GM19467 (cell line): ENCODE measurements around the gene TPSAB1.
"Not testable (repeated sequence)": the region's sequence is repeated elsewhere in the genome, so short reads cannot be mapped to it uniquely, and the experiment has no call there.

Experiments used
- ATAC-seq: cut with Tn5 transposase; IDR thresholded peaks from one replicate; pipeline ENCODE4 v1.9.1; 2021; ENCODE audit warnings: mild to moderate bottlenecking, moderate library complexity; ENCODE audit not compliant: unreplicated experiment

The TPSAB1 gene

DNA sequence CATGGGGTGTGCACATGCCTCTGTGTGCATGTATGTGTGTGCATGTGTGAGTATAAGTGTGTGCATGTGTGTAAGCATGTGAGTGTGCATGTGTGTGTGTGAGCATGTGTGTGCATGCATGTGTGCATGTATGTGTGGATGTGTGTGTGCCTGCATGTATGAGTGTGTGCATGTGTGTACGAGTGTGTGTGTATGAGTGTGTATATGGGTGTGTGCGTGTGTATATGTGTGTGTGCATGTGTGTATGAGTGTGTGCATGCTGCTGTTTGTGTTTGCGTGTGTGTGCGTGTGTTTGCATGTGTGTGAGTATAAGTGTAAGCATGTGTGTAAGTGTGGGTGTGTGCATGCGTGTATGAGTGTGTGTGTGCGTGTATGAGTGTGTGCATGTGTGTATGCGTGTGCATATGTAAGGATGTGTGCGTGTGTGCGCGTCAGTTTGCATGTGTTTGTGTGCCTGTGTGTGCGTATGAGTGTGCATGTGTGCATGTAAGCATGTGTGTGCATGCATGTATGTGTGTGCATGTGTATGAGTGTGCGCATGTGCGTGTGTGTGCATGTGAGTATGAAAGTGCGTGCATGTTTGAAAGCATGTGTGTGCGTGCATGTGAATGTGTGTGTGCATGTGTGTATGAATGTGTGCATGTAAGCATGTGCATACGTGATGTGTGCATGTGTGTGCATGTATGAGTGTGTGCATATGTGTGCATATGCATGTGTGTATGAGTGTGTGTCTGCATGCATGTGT, 24.0 kb downstream of the TPSAB1 start:
- ATAC-seq, result no peak

DNA sequence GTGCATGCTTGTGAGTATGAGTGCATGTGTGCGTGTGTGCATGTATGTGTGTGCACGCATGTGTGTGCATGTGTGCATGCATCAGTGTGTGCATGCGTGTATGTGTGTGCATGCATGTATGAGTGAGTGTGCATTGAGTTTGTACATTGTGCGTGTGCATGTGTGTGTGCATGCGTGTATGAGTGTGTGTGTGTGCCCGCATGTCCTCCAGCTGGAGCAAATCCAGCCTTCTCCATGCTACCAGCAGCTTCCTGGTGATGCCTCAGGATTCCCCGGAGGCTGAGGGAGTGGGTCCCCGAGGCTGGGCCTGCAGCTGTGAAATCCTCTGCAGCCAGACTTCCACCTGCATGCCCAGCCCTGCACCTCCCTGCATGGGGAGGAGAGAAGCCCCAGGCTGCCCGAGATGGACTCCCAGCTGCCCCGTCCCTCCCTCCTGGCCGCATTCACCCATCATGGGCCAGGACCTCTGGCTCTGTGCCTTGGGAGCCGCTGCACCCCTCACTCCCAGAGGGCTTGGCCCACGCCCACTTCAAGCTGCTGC, 24.7 kb downstream of the TPSAB1 start:
- no peak for ATAC-seq

DNA sequence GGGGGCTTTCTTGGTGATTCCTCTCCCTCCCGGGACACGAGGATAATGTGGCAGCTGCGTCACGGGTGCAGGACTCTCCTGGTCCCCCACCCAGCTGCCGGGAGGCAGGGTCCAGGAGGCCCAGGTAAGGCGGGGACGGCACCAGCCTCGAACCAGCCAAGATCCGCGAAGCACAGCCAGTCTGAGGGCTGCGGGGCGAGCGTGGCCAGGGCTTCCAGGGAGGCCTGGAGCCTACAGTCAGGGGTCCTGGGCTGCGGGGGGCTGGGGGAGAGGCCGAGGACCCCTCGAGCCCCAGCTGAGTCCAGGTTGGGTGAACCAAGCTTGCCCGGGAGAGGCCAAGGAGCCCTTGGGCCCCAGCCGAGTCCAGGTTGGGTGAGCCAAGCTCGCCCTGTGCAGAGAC, 25.3 kb downstream of the TPSAB1 start:
- ATAC-seq, result no peak

DNA sequence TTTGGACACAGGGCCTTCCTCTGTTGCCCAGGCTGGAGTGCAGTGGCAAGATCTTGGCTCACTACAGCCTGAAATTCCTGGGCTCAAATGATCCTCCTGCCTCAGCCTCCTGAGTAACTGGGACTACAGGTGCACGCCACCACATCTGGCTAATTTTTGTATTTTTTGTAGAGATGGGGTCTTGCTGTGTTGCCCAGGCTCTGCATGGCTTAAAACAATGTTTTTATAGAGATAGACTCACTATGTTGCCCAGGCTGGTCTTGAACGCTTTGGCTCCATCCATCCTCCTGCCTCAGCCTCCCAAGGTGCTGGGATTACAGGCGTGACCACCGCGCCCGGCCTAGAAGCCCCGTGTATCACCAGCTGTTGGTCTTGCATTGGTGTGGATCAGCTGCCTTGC, 28.9 kb downstream of the TPSAB1 start:
- not testable (repeated sequence) for ATAC-seq

DNA sequence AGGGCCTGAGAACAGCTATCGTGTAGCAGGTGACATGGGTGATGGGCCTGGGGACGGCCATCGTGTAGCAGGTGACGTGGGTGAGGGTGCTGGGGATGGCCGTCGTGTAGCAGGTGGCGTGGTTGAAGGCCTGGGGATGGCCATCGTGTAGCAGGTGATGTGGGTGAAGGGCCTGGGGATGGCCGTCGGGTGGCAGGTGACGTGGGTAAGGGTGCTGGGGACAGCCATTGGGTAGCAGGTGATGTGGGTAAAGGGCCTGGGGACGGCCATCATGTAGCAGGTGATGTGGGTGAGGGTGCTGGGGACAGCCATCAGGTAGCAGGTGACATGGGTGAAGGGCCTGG, 30.8 kb downstream of the TPSAB1 start:
- ATAC-seq, result no peak

DNA sequence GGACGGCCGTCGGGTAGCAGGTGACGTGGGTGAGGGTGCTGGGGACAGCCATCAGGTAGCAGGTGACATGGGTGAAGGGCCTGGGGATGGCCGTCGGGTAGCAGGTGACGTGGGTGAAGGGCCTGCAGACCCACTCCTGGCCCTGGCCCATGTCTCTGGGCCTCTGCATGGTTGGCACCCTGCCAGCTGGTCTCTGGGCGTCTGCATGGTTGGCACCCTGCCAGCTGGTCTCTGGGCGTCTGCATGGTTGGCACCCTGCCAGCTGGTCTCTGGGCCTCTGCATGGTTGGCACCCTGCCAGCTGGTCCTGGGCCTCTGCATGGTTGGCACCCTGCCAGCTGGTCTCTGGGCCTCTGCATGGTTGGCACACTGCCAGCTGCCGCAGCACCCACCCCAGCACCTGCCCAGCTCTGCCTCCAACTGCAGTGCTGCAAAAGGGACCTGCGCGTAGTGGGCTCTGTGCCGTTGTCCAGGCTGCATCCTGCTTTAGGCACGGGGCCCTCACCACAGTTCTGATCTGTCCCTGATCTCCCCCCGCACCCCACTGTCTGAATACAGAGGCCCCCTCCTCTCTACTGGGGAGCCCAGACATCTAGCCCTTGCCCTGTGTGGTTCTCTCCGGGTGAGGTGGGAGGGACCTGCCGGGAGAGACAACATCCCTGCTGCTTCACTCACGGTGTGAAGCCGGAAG, 31.4 kb downstream of the TPSAB1 start:
- not testable (repeated sequence) for ATAC-seq

DNA sequence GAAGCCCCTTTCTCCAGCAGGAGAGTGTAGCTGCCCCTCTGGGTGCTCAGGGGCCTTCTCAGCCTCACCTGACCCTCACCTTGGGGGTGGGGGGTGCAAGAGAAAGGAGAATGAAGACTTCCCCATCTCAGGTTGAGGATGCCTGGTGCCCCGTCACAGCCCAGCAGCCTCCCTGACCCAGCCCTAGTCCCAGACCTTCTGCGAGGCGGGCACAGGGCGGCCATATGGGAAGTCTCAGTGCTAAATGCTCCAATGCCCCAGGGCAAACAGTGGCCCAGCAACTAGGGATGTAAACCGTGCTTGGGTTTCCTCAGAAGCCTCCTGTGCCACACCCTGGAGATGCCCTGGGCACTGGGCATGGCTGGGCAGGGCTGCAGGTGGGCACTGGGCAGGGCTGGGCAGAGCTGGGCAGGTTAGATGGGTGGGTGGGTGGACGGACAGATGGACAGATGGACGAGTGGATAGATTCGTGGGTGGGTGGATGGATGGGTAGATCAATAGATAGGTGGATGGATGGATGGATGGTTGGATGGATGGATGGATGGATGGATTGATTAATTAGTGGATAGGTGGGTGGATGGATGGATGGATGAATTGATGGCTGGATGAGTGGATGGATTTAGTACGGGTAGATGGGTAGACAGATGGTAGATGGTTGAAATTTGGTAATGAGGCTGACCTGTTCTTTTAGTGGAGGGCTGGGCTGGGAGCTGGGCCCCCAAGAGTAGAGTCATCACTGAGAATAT, 32.1 kb downstream of the TPSAB1 start:
- ATAC-seq, result no peak

DNA sequence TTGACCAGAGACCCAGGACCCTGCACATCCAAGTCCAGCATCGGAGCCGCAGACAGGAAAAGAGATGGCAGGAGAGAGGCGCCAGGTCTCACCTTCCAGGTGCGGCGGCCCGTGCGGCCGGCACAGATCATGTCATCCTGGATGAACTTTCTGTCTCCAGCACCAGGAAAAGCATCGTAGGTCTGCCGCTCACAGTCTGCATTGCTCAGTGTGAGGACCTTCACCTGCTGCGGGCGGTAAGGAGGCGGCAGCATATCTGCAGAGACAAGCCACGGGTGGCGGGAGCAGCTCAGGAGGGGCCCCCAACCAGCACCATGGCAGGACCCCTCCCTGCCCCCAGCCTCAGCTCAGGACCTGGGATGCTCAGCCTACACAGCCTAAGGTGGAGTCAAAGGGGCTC, 33.3 kb downstream of the TPSAB1 start:
- ATAC-seq, result no peak

DNA sequence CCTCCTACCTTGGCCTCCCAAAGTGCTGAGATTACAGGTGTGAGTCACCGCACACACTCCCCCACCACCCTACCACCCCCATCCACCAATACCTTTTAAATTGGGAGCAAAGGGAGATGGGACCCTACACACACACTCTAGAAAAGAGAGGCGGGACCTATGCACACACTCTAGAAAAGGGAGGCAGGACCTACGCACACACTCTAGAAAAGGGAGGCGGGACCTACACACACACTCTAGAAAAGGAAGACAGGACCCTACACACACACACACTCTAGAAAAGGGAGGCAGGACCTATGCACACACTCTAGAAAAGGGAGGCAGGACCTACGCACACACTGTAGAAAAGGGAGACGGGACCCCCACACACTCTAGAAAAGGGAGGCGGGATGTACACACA, 34.3 kb downstream of the TPSAB1 start:
- ATAC-seq, result no peak

DNA sequence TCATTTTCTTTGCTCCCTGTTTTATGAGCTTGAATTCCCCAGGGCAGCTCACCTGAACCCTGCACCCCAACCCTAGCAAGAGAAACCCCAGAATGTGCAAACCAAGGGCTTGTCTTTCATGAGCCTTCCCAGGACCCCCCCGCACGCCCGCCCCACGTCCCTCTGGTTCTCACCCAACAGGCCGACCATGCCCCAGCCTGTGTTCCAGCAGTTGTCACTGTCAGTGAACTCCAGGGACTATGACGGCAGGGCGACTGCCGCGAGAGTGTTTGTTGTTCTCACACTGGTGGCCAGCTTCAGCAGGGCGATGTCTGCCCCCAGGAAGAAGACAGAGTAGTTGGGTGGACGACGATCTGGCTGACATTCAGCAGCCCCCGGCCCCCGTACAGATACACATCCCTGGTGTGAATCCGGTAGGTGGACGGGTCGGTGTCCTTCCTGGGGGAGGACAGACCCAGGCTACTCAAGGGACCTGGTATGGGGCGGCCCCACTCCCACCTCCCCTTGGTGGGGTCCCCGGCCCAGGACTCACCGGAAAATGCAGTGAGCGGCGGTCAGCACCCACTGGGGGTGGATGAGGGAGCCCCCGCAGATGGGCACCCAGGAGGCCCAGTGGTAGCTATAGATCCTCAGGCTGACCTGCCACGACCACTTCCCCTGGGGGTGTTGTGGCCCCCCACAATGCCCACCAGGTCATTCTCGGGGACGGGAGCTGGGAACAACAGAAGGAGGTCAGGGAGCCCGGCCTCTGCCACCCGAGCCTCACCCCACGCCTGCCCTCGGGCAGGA, 35.5 kb downstream of the TPSAB1 start:
- no peak for ATAC-seq

DNA sequence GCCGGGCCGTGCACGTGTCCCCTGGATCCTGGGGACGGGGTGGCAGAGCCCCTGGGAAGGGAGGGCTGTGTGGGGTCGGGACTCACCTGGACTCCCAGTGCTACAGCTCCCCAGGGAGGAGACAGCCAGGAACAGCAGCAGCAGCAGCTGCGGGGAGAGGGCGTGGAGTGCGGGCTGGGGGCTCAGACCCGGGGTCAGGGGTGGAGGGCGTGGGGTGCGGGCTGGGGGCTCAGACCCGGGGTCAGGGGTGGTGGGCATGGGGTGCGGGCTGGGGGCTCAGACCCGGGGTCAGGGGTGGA, 36.0 kb downstream of the TPSAB1 start:
- no peak for ATAC-seq

DNA sequence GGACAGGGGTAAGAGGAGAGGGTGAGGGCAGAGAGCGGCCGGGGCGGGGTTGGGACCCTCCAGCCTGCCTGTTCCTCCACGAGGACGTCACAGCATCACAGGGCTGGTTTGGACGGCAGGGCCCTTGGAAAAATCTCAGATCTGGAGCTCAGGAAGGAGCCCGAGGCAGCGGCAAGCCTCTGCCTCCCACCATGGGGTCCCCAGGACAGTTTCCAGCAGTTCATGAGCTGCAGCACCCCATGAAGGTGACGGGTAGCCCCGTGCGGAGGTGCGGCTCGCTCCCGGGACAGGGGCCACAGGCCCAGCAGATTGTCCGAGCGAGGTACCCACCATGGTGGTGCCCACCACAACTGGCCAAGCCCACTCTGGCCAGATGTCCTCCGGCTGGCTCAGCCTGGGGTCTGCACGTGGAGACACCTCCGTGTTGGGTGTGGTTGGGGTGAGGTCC, 36.7 kb downstream of the TPSAB1 start:
- no peak for ATAC-seq

DNA sequence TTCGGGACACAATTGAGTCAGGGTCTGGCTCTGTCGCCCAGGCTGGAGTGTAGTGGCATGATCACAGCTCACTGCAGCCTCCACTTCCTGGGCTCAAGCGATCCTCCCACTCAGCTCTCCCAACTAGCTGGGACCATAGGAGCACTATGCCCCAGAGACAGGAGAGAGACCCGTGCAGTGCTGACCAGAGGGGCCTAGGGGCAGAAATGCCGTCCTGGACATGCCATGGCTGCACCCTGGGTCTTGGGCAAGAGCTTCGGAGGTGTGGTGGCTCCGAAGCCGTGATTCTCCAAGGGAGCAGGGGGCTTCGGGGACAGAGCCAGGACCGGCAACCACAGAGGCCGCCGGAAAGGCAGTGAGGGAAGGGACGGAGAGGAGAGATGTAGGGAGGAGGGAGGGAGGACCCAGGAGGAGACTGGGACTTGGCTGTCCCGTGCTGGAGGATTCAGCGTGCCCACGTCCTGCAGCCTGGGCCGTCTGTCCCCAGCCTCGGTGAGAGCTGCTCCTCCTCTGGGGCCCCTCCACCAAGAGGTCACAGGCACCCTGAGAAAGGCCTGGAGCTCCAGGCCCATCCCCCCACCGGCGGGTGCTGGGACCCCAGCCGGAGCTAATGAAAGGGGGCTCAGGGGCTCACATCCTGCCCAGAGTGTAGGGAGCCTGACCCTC, 37.2 kb downstream of the TPSAB1 start:
- no peak for ATAC-seq

DNA sequence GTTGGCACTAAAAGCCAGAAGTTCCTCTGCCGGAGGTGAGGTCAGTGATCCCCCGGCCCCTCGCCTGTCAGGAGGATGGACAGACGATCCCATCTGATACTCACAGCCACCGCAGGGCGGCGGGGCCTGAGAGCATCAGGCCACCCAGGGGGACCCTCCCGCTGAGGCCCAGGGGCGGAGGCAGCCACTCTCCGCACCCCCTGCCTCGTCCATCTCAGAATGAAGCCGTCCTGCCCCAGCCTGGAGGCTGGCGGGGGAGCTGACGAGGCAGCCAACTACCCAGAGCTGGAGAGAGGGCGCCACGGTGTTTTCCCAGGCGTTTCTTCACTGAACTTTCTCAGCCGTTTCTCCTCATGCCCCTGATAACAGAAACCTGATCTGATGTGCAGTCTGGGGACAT, 38.0 kb downstream of the TPSAB1 start:
- no peak for ATAC-seq

DNA sequence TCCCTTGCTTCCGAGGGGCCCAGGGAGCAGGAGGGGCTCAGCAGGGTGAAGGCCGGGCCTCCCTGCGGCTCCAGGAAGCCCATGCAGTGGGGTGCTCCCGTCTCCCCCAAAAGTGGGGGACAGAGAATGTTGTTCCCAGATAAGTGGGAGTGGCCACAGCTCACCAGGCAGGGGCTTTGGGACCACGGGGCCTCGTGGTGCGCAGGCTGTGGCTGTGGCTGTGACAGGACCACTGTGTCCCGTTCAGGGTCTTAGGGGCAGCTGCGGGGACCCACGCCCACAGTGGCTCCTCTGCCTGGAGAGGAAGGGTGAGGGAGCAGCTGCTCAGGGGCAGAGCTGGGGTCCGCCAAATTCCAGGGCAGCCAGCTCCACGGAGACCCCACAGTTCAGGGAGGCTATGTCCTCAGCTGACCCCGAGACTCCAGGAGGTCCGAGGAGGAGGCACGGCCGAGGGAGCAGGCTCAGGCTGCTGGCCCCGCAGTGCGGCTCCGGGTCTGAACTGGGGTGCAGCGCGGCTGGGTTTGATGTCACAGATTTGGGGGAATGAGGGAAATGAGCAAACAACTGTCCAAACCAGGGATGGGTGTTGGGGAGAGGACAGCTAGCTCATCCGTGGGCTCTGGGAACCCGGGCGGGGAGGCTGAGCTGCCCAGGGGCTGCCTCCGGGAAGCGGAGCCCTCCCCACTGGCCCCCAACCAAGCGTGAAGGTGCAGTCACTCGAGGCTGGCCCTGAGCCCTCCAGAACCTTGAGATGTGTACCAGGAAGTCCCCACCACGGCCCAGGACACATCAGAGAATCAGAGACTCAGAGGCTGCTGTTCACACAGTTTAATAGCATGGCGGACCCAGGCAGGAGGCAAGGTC, 38.8 kb downstream of the TPSAB1 start:
- ATAC-seq, result no peak

DNA sequence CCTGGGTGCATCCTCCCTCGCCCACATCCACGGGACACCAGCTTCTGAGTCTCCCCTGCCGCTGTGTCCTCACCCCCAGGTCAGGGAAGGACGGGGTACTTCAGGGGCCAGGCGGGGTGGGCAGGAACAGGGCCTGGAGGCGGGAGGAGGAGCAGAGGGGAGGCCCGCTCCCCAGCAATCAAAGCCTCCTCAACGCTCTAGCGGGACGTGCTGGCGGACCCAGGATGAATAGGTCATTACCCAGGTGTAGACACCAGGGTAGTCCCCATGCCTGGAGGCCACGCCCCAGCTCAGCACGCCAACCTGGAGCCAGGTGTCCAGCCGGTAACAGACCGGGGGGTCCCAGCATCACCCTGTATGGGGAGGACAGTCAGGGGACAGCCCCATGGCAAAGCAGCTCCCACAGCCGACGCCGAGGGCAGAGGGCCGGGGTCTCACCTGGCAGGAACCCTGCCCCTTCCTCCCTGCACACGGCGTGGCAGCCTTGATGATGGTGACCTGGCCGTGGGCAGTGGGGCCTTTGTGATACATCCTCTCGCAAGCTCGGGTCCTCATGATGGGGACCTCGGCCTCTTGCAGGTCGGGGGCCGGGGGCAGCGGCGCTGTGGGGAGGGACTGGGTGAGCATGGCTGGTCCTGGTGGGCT, 39.6 kb downstream of the TPSAB1 start:
- ATAC-seq, result no peak

DNA sequence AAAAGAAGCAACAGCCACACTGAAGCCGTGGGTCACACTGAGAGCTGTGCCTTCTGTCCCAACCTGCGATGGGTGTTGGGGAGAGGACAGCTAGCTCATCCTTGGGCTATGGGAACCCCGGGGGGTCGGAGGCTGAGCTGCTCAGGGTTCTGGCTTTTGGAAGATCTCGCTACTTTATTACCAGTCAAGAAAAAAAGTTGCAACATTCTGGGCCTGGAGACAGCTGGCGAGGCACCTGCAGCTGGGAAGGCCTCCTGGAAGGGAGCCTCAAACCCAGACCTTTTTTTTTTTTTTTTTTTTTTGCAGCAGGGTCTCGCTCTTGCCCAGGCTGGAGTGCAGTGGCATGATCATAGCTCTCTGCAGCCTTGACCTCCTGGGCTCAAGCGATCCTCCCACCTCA, 40.3 kb downstream of the TPSAB1 start:
- ATAC-seq, result no peak

DNA sequence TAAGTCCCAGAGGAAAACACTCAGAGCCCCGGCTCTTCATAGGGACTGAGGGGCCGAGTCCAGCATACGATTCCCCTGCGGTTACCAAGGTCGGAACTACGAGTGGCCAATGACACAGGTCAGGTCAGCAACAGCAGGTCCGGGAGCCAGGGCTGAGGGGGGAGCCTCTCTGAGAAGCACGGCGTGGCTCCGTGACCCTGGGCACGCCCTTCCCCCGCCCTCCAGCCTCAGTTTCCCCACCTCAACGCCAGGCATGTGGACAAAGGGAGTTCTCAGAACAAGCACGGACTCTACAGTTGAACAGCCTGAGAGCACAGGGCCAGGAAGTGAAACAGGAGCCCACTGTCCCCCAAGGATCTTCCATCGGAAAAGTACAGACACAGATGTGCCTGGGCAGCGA, 41.0 kb downstream of the TPSAB1 start:
- no peak for ATAC-seq

DNA sequence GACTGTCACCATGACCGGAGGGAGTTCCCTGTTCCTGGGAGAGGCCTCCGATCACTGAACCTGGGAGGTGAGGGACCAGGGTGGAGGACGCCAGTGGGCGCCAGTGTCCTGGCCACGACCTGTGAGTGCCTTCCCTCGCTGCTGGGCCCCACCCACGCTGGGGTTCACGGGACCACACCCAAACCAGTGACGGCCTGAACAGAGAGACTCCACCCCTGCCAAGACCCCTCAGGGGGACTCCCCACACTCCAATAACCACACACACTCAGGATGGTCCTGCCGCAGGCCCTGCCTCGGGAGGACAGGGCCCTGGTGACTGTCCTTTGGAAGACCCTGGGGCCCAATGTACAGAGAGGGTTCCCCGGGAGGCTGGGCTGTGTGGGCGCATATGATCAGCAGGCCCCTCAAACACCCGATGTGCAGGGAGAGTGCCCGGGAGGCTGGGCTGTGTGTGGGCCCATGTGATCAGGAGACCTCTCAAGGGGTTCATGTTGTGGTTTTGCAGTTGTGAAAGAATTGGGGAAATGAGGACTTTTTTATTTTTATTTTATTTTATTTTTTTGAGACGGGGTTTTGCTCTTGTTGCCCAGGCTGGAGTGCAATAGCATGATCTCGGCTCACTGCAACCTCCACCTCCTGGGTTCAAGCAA, 41.9 kb downstream of the TPSAB1 start:
- no peak for ATAC-seq
